ENCODE results near the gene MTHFD1. TPM values are rescaled to one million over a fixed set of nuclear protein-coding genes. Genes with fewer than 3 reads are reported as not detected.
A peak's percentile ranks its signal among the peaks of the same experiment; 100 is the strongest.

Gene MTHFD1
- polyA plus RNA-seq, 1 of the 3 experiments (the other 2 are of a cell fraction) = 31.0 TPM

- H3K79me2 ChIP-seq (ENCODE audit: insufficient read depth) = no peaks in the 10 kb centered on the region
- POLR2A ChIA-PET = interaction anchor here (0.7 kb wide), 1 partner anchor 950 kb away, joined by 3 read pairs; no protein-coding TSS in a partner anchor
- no peak overlapping the region for H3K4me2 ChIP-seq
- no peaks in the 10 kb centered on the region for H4K20me1 ChIP-seq (ENCODE audit: insufficient read depth)
- no peak for TF ChIP-seq SMC3 (IDR thresholded peaks at IDR 0.05; ENCODE audit: low read depth, low read length)
- no peak for TF ChIP-seq EZH2phosphoT487 (IDR thresholded peaks at IDR 0.05; ENCODE audit: borderline replicate concordance, low read depth)
- no peak for TF ChIP-seq RXRA (IDR thresholded peaks at IDR 0.05; ENCODE audit: borderline replicate concordance, low read depth)
- no peak for TF ChIP-seq POLR2AphosphoS5 (IDR thresholded peaks at IDR 0.05; ENCODE audit: low read depth, low read length)
- H3K4me3 ChIP-seq (ENCODE audit: low read depth in 2 of 2, low read length in 1 of 2) = no peak overlapping the region
- peaks cover 0 to 13% of the 10 kb centered on the region in 2 experiments; a peak in 2 of 4 replicates for H3K4me1 ChIP-seq (ENCODE audit: control insufficient read depth in 1 of 2, insufficient read depth in 2 of 2, low read depth in 1 of 2, low read length in 1 of 2)
- no peaks in the 10 kb centered on the region for H3K9me2 ChIP-seq
- no peaks in the 10 kb centered on the region for H3K27me3 ChIP-seq (ENCODE audit: insufficient read depth)
- no peak overlapping the region for H3K27ac ChIP-seq (ENCODE audit: low read depth in 2 of 2, low read length in 1 of 2)
- no peak overlapping the region for H3K9ac ChIP-seq
- DNase-seq = no peak
- peaks cover 8% of the 10 kb centered on the region for H3F3A ChIP-seq (replicated peaks; ENCODE audit: insufficient read depth)
- H3K9me3 ChIP-seq = no peaks in the 10 kb centered on the region
- CTCF ChIA-PET = interaction anchor here (0.7 to 5.5 kb wide), 6 partner anchors 16 to 174 kb away, joined by 3 to 28 read pairs (median 5); partner anchors contain the start of gene ZBTB1
- H3K36me3 ChIP-seq (replicated peaks in 1 of 2; ENCODE audit: control insufficient read depth in 1 of 2, insufficient read depth in 2 of 2, low read length in 1 of 2) = peaks cover 2 to 7% of the 10 kb centered on the region in 2 experiments
- WGBS (ENCODE audit: low lambda C conversion rate) = 95% methylated on average over 2 of the region's 2 CpGs
- H2AFZ ChIP-seq (ENCODE audit: low read depth) = no peak overlapping the region
Observed at GRCh38 chr14:64463195-64463594, 75.0 kb downstream of the MTHFD1 start.

GRCh38 chr14:64463873-64464272 lies 75.7 kb downstream of the MTHFD1 start:
- 89% methylated on average over 6 of the region's 6 CpGs for WGBS (ENCODE audit: low lambda C conversion rate)
- H3K27me3 ChIP-seq (ENCODE audit: insufficient read depth) = no peaks in the 10 kb centered on the region
- no peaks in the 10 kb centered on the region for H3K79me2 ChIP-seq (ENCODE audit: insufficient read depth)
- no peak overlapping the region for H3K4me3 ChIP-seq (ENCODE audit: low read depth in 2 of 2, low read length in 1 of 2)
- H3K4me2 ChIP-seq = no peak overlapping the region
- POLR2A ChIA-PET = interaction anchor here (0.6 kb wide), 1 partner anchor 27 kb away, joined by 3 read pairs; no protein-coding TSS in a partner anchor
- no peak for DNase-seq
- no peaks in the 10 kb centered on the region for H3K9me2 ChIP-seq
- CTCF ChIA-PET = interaction anchor here (0.9 to 5.5 kb wide), 5 partner anchors 15 to 173 kb away, joined by 3 to 28 read pairs (median 4); no protein-coding TSS in a partner anchor
- H3F3A ChIP-seq (replicated peaks; ENCODE audit: insufficient read depth) = peaks cover 8% of the 10 kb centered on the region
- no peaks in the 10 kb centered on the region for H4K20me1 ChIP-seq (ENCODE audit: insufficient read depth)
- no peak overlapping the region for H3K27ac ChIP-seq (ENCODE audit: low read depth in 2 of 2, low read length in 1 of 2)
- H2AFZ ChIP-seq (ENCODE audit: low read depth) = no peak overlapping the region
- H3K36me3 ChIP-seq (replicated peaks in 1 of 2; ENCODE audit: control insufficient read depth in 1 of 2, insufficient read depth in 2 of 2, low read length in 1 of 2) = peaks cover 0 to 3% of the 10 kb centered on the region in 2 experiments
- no peak overlapping the region for H3K9ac ChIP-seq
- peaks cover 0 to 13% of the 10 kb centered on the region in 2 experiments; a peak in 2 of 4 replicates for H3K4me1 ChIP-seq (ENCODE audit: control insufficient read depth in 1 of 2, insufficient read depth in 2 of 2, low read depth in 1 of 2, low read length in 1 of 2)
- no peaks in the 10 kb centered on the region for H3K9me3 ChIP-seq
- TF ChIP-seq YY1 (IDR thresholded peaks at IDR 0.05; ENCODE audit: low read depth) = no peak

GRCh38 chr14:64464651-64465050 lies 76.5 kb downstream of the MTHFD1 start:
- Histone ChIP-seq H3K79me2 (ENCODE audit: insufficient read depth) (no peaks in the 10 kb centered on the region), H3K4me1 (ENCODE audit: control insufficient read depth in 1 of 2, insufficient read depth in 2 of 2, low read depth in 1 of 2, low read length in 1 of 2) (peaks cover 0 to 13% of the 10 kb centered on the region in 2 experiments; a peak in 2 of 4 replicates), H3K27me3 (ENCODE audit: insufficient read depth) (no peaks in the 10 kb centered on the region), H3K9me2 (no peaks in the 10 kb centered on the region), H3K36me3 (replicated peaks in 1 of 2; ENCODE audit: control insufficient read depth in 1 of 2, insufficient read depth in 2 of 2, low read length in 1 of 2) (peaks cover 0 to 5% of the 10 kb centered on the region in 2 experiments), H2AFZ (ENCODE audit: low read depth) (peak overlapping the region; percentile 73; the same call in 1 of the 2 replicates), H3K27ac (ENCODE audit: low read depth in 2 of 2, low read length in 1 of 2) (peak overlapping the region in 1 of 2 experiments; percentile 44; a peak in 1 of 4 replicates), H3K4me3 (ENCODE audit: low read depth in 2 of 2, low read length in 1 of 2) (peak overlapping the region; percentile 68 to 73), H3K9ac (peak overlapping the region; percentile 38; the same call in 1 of the 2 replicates), H3F3A (replicated peaks; ENCODE audit: insufficient read depth) (peaks cover 8% of the 10 kb centered on the region), H3K9me3 (no peaks in the 10 kb centered on the region), H4K20me1 (ENCODE audit: insufficient read depth) (no peaks in the 10 kb centered on the region), H3K4me2 (peak overlapping the region; percentile 85)
- CTCF ChIA-PET = interaction anchor here (1.1 to 5.5 kb wide), 4 partner anchors 14 to 76 kb away, joined by 3 to 28 read pairs (median 4); partner anchors contain the start of gene HSPA2
- TF ChIP-seq EP300 (IDR thresholded peaks at IDR 0.05; ENCODE audit: borderline replicate concordance in 1 of 2, low read depth in 1 of 2, low read length in 1 of 2) = no peak
- no peak for TF ChIP-seq USF1 (IDR thresholded peaks at IDR 0.05; ENCODE audit: borderline replicate concordance, low read depth)
- TF ChIP-seq TEAD4 (IDR thresholded peaks at IDR 0.05; ENCODE audit: borderline replicate concordance, insufficient read depth) = no peak
- no peak for TF ChIP-seq FOXM1 (IDR thresholded peaks at IDR 0.05; ENCODE audit: low read depth)
- no peak for TF ChIP-seq REST (IDR thresholded peaks at IDR 0.05; ENCODE audit: low read depth, low read length)
- no peak for TF ChIP-seq FOXJ3 (CRISPR knock-in tag; IDR thresholded peaks at IDR 0.05)
- no peak for TF ChIP-seq CTCF (IDR thresholded peaks at IDR 0.05)
- TF ChIP-seq TCF12 (IDR thresholded peaks at IDR 0.05) = no peak
- POLR2A ChIA-PET = no interaction called here
- WGBS (ENCODE audit: low lambda C conversion rate) = 25% methylated on average over 6 of the region's 6 CpGs
- no peak for DNase-seq

Data from SK-N-SH (cell line).